WERI-Rb-1 (cell line): ENCODE results near the gene C9orf85.
"Not testable (repeated sequence)": the region's sequence is repeated elsewhere in the genome, so short reads cannot be mapped to it uniquely, and the experiment has no call there.

Source experiments
- DNase-seq: peaks from one replicate; pipeline ENCODE4 v3.0.0-alpha.2; 2020
- H3K27ac ChIP-seq: fragments of 250-450 bp; sonication (Bioruptor Pico); 2 replicates; pipeline ENCODE4 v1.5.1; 2020; ENCODE audit warnings: mild to moderate bottlenecking, moderate library complexity
- H3K27me3 ChIP-seq: fragments of 250-450 bp; sonication (Bioruptor Pico); 2 replicates; pipeline ENCODE4 v1.5.1; 2021; ENCODE audit warnings: mild to moderate bottlenecking, low read depth, moderate library complexity; ENCODE audit not compliant: insufficient read depth, severe bottlenecking
- H3K36me3 ChIP-seq: fragments of 250-450 bp; sonication (Bioruptor Pico); 2 replicates; pipeline ENCODE4 v1.5.1; 2020; ENCODE audit warnings: mild to moderate bottlenecking, moderate library complexity
- H3K4me3 ChIP-seq: 2 replicates; pipeline ENCODE4 v1.5.1; 2011; ENCODE audit warnings: low read depth, mild to moderate bottlenecking, control low read depth, low read length
- H3K9me3 ChIP-seq: fragments of 250-450 bp; sonication (Bioruptor Pico); 2 replicates; pipeline ENCODE4 v1.5.1; 2021; ENCODE audit warnings: mild to moderate bottlenecking, moderate library complexity; ENCODE audit not compliant: severe bottlenecking
- TF ChIP-seq, protein P1 (sequence below): IDR thresholded peaks from 2 replicates; pipeline ENCODE4 v1.5.1; 2011; ENCODE audit warnings: low read depth, mild to moderate bottlenecking, control low read depth, inconsistent platforms, low read length

C9orf85 gene

GRCh38 chr9:71936066-71936465 lies 24.6 kb downstream of the C9orf85 start:
- H3K4me3 ChIP-seq: no peak overlapping the region
- no peaks in the 10 kb centered on the region for H3K9me3 ChIP-seq
- H3K27ac ChIP-seq: no peak overlapping the region
- DNase-seq: no peak
- no peaks in the 10 kb centered on the region for H3K36me3 ChIP-seq
- no peaks in the 10 kb centered on the region for H3K27me3 ChIP-seq
- TF ChIP-seq, protein P1, sequence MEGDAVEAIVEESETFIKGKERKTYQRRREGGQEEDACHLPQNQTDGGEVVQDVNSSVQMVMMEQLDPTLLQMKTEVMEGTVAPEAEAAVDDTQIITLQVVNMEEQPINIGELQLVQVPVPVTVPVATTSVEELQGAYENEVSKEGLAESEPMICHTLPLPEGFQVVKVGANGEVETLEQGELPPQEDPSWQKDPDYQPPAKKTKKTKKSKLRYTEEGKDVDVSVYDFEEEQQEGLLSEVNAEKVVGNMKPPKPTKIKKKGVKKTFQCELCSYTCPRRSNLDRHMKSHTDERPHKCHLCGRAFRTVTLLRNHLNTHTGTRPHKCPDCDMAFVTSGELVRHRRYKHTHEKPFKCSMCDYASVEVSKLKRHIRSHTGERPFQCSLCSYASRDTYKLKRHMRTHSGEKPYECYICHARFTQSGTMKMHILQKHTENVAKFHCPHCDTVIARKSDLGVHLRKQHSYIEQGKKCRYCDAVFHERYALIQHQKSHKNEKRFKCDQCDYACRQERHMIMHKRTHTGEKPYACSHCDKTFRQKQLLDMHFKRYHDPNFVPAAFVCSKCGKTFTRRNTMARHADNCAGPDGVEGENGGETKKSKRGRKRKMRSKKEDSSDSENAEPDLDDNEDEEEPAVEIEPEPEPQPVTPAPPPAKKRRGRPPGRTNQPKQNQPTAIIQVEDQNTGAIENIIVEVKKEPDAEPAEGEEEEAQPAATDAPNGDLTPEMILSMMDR: no peak

- H3K27ac ChIP-seq: no peak overlapping the region
- TF ChIP-seq, protein P1: no peak
- H3K27me3 ChIP-seq: no peaks in the 10 kb centered on the region
- no peaks in the 10 kb centered on the region for H3K9me3 ChIP-seq
- H3K4me3 ChIP-seq: no peak overlapping the region
- DNase-seq: no peak
- no peaks in the 10 kb centered on the region for H3K36me3 ChIP-seq
These were observed 25.7 kb downstream of the C9orf85 start for GRCh38 chr9:71937070-71937625.

DNA sequence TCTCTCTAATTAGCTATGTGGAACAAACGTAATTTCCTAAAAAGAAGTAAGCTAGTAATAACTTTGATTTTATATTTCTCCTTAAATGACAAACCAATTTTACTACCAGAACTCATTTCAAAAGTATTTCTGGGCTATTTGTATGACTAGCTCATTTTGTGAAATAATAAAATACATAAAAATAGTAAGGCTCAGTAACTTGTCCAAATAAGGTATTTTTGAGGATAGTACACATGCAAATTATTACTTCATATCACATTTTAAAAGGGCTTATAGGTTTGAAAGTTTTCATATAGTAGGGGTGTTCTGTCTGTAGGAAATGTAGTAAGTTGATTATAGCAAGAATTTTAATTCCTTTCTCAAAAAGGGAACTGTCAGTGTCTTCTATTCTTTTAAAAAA lies 26.5 kb downstream of the C9orf85 start:
- TF ChIP-seq, protein P1: no peak
- DNase-seq: no peak
- Histone ChIP-seq H3K27ac (no peak overlapping the region), H3K4me3 (no peak overlapping the region), H3K9me3 (no peaks in the 10 kb centered on the region), H3K27me3 (no peaks in the 10 kb centered on the region), H3K36me3 (no peaks in the 10 kb centered on the region)

DNA sequence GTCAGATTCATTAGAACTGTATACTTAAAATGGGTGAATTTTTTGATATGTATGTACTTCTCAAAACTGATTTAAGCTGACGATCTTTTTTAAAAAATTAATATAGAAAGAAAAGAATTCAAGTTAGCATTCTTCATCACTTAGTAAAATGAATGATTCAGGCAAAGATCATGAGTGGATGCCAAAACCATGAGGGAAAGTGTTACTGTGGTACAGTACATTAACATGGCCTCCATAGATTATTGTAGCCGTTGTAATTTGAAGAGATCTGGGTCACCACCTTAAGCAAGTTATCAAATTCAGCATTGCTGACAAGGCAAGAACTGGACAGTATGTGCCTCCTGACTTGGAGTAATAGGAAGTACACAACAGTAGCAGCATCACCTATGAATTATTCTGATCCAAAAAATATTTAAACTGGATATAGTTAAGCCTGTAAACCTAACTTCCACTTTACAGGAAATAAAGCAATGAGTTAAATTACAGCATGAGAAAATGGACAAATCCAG lies 29.7 kb downstream of the C9orf85 start:
- Histone ChIP-seq H3K4me3 (no peak overlapping the region), H3K36me3 (no peaks in the 10 kb centered on the region), H3K9me3 (no peaks in the 10 kb centered on the region), H3K27ac (no peak overlapping the region), H3K27me3 (no peaks in the 10 kb centered on the region)
- DNase-seq: no peak
- TF ChIP-seq, protein P1: no peak

GRCh38 chr9:71941998-71942567 lies 30.6 kb downstream of the C9orf85 start:
- DNase-seq: no peak
- no peaks in the 10 kb centered on the region for H3K36me3 ChIP-seq
- H3K4me3 ChIP-seq: no peak overlapping the region
- TF ChIP-seq, protein P1: no peak
- no peaks in the 10 kb centered on the region for H3K9me3 ChIP-seq
- H3K27ac ChIP-seq: no peak overlapping the region
- no peaks in the 10 kb centered on the region for H3K27me3 ChIP-seq

- TF ChIP-seq, protein P1: no peak
- no peak overlapping the region for H3K27ac ChIP-seq
- no peaks in the 10 kb centered on the region for H3K36me3 ChIP-seq
- no peak for DNase-seq
- no peaks in the 10 kb centered on the region for H3K9me3 ChIP-seq
- H3K4me3 ChIP-seq: no peak overlapping the region
- H3K27me3 ChIP-seq: no peaks in the 10 kb centered on the region
These were observed 33.4 kb downstream of the C9orf85 start for GRCh38 chr9:71944754-71945375.

- H3K36me3 ChIP-seq, H3K27me3 ChIP-seq, H3K27ac ChIP-seq, H3K4me3 ChIP-seq, DNase-seq, H3K9me3 ChIP-seq: not testable (repeated sequence)
These were observed 43.2 kb downstream of the C9orf85 start for GRCh38 chr9:71954652-71955051.
